Measurements from ENCODE around the gene IFNAR1.

DNA sequence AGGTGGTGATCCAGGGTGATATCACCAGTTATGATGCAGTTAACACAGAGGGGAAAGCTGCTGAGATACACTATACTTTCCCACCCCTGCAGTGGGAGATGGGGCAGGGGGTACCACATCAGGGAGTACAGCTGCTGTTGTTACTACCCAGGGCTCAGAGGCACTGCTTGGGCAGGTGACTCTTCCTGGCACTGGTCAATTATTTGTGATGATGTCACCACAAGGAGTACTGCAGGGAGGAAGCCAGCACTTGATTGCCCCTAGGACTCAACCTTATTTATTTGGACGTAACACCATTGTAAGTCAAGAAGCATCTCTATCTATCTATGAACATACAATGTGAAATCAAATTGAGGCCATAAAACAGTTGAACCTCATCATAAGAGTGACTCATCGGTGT, 10.1 kb downstream of the IFNAR1 start:
- TF ChIP-seq, protein P1, sequence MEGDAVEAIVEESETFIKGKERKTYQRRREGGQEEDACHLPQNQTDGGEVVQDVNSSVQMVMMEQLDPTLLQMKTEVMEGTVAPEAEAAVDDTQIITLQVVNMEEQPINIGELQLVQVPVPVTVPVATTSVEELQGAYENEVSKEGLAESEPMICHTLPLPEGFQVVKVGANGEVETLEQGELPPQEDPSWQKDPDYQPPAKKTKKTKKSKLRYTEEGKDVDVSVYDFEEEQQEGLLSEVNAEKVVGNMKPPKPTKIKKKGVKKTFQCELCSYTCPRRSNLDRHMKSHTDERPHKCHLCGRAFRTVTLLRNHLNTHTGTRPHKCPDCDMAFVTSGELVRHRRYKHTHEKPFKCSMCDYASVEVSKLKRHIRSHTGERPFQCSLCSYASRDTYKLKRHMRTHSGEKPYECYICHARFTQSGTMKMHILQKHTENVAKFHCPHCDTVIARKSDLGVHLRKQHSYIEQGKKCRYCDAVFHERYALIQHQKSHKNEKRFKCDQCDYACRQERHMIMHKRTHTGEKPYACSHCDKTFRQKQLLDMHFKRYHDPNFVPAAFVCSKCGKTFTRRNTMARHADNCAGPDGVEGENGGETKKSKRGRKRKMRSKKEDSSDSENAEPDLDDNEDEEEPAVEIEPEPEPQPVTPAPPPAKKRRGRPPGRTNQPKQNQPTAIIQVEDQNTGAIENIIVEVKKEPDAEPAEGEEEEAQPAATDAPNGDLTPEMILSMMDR (IDR thresholded peaks at IDR 0.05; ENCODE audit: insufficient read depth, low read length, poor library complexity, severe bottlenecking): no peak
- TF ChIP-seq EZH2phosphoT487 (conservative IDR thresholded peaks at IDR 0.05; ENCODE audit: low read length): no peak
